ENCODE data around the gene STIMATE. TPM values are rescaled to one million over a fixed set of nuclear protein-coding genes. Genes with fewer than 3 reads are reported as not detected.

The STIMATE gene
- total and polyA plus RNA-seq, 8 donors = 4.9 to 121 (median 14.0) TPM

DNA sequence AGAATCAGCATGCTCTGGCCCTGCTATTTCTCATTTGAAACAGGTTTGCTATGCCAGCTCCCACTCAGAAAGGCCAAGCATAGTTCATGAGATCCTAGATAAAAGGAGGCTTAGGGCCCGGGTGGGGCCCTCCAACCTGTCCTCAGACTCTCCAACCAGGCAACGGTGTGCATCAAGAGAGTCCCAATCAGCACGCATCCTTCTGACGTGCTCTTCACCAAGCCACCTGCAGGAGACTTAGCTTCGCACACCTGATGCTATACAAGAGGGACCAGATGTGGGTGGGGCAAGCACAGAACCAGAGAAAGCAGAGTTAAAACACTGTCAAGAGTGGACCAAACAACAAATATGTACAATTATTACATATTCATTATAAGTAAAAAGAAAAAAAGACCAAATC lies 17.3 kb downstream of the STIMATE start:
- TF ChIP-seq POLR2A (IDR thresholded peaks at IDR 0.05) (no peak), POLR2AphosphoS5 (IDR thresholded peaks at IDR 0.05) (no peak), EP300 (IDR thresholded peaks at IDR 0.05) (no peak)
- TF ChIP-seq, protein P1, sequence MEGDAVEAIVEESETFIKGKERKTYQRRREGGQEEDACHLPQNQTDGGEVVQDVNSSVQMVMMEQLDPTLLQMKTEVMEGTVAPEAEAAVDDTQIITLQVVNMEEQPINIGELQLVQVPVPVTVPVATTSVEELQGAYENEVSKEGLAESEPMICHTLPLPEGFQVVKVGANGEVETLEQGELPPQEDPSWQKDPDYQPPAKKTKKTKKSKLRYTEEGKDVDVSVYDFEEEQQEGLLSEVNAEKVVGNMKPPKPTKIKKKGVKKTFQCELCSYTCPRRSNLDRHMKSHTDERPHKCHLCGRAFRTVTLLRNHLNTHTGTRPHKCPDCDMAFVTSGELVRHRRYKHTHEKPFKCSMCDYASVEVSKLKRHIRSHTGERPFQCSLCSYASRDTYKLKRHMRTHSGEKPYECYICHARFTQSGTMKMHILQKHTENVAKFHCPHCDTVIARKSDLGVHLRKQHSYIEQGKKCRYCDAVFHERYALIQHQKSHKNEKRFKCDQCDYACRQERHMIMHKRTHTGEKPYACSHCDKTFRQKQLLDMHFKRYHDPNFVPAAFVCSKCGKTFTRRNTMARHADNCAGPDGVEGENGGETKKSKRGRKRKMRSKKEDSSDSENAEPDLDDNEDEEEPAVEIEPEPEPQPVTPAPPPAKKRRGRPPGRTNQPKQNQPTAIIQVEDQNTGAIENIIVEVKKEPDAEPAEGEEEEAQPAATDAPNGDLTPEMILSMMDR (IDR thresholded peaks at IDR 0.05) = no peak
- Histone ChIP-seq H3K36me3 (peaks cover 0 to 18% (median 11%) of the 10 kb centered on the region in 4 donors), H3K27ac (no peak overlapping the region), H3K9me3 (no peaks in the 10 kb centered on the region), H3K4me1 (peaks cover 0 to 19% (median 0%) of the 10 kb centered on the region in 4 donors), H3K27me3 (no peaks in the 10 kb centered on the region), H3K4me3 (no peak overlapping the region)
- WGBS, 5 donors = 84 to 97% (median 91%) methylated on average over 5 of the region's 5 CpGs
- DNase-seq = no peak
- intact Hi-C loops (cut with DNase I; ENCODE audit: low total_unique reads) = no loop called here

GRCh38 chr3:52879581-52879980 lies 17.8 kb downstream of the STIMATE start:
- TF ChIP-seq, protein P1 (IDR thresholded peaks at IDR 0.05) = no peak
- TF ChIP-seq POLR2AphosphoS5 (IDR thresholded peaks at IDR 0.05) (no peak), POLR2A (IDR thresholded peaks at IDR 0.05) (no peak), EP300 (IDR thresholded peaks at IDR 0.05) (no peak)
- no peak overlapping the region for H3K4me3 ChIP-seq
- intact Hi-C loops (cut with DNase I; ENCODE audit: low total_unique reads) = no loop called here
- no peak for DNase-seq
- WGBS, 5 donors = 90 to 96% (median 95%) methylated on average over 4 of the region's 4 CpGs
- no peak overlapping the region for H3K27ac ChIP-seq
- no peaks in the 10 kb centered on the region for H3K9me3 ChIP-seq
- H3K36me3 ChIP-seq = peaks cover 0 to 18% (median 10%) of the 10 kb centered on the region in 4 donors
- H3K27me3 ChIP-seq = no peaks in the 10 kb centered on the region
- H3K4me1 ChIP-seq = peaks cover 0 to 24% (median 2%) of the 10 kb centered on the region in 4 donors

DNA sequence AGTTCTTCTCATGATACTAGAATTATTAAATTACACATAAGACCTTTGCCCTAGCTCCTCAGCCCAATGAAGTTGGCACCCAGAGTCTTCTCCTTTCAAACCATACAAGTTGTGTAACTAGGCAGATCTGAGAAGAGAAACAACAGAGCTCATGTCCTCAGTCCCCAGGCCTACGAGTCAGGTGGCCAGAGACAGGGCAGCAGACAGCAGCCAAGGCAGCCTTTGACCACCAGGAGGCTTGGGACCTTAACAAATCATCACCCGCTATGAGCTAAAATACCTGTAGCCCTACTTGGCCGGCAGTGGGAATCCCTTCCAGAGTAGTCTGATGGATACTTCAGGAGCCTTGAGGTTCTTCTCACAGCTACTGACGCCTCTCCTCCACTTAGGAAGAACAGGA lies 18.3 kb downstream of the STIMATE start:
- WGBS, 5 donors = 67 to 99% (median 94%) methylated on average over 4 of the region's 4 CpGs
- intact Hi-C loops (cut with DNase I; ENCODE audit: low total_unique reads) = no loop called here

GRCh38 chr3:52877085-52877484 lies 20.3 kb downstream of the STIMATE start:
- Histone ChIP-seq H3K27ac (no peak overlapping the region), H3K36me3 (peaks cover 0 to 18% (median 10%) of the 10 kb centered on the region in 4 donors), H3K9me3 (no peaks in the 10 kb centered on the region), H3K27me3 (no peaks in the 10 kb centered on the region), H3K4me3 (no peak overlapping the region), H3K4me1 (peaks cover 0 to 27% (median 11%) of the 10 kb centered on the region in 4 donors)
- 87 to 97% (median 94%) methylated on average over 3 of the region's 3 CpGs for WGBS, 5 donors
- no peak for DNase-seq
- no peak for TF ChIP-seq POLR2A (IDR thresholded peaks at IDR 0.05)
- no peak for TF ChIP-seq POLR2AphosphoS5 (IDR thresholded peaks at IDR 0.05)
- intact Hi-C loops (cut with DNase I; ENCODE audit: low total_unique reads) = no loop called here

More for the DNA sequence above, 18.3 kb downstream of the STIMATE start:
- Histone ChIP-seq H3K9me3 (no peaks in the 10 kb centered on the region), H3K4me3 (no peak overlapping the region), H3K36me3 (peaks cover 0 to 18% (median 10%) of the 10 kb centered on the region in 4 donors), H3K4me1 (peaks cover 0 to 28% (median 4%) of the 10 kb centered on the region in 4 donors), H3K27ac (no peak overlapping the region), H3K27me3 (no peaks in the 10 kb centered on the region)
- TF ChIP-seq EP300 (IDR thresholded peaks at IDR 0.05) = no peak
- TF ChIP-seq, protein P1 (IDR thresholded peaks at IDR 0.05) = no peak
- TF ChIP-seq POLR2AphosphoS5 (IDR thresholded peaks at IDR 0.05) = no peak
- no peak for TF ChIP-seq POLR2A (IDR thresholded peaks at IDR 0.05)
- no peak for DNase-seq

DNA sequence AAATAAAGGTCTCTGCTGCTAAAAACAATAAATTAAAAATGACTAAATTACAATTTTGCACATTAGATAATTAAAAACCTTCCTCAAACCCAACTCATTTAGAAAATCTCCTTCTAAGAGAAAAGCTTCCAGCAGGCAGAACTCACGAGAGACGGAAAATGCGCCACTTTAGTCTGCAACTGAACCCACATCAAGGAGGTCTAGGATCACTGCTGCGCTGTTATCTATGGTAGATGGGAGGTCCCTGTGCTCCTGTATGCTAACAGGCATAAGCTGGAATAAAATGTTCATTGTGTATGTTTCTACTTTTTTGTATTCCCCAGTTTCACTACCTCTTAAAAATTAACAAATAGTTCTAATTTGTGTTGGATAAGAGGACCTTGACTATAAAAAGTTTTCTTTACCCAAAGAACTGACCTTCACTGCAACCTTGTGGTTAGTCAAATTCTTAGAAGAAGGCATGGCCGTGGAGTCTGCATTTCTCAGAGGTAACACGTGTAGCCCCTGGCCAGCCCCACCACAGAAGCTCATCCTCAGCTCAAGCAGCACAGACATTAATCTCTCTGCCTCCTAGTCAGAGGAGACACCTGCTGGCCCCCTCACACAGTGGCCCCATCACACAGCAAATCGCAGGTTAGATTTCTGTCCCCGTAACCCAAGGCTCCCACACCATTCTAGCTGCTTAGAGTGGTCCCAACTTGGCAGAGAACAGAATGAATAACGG lies 22.3 kb downstream of the STIMATE start:
- WGBS, 5 donors = 83 to 89% (median 86%) methylated on average over 9 of the region's 9 CpGs
- Histone ChIP-seq H3K27ac (no peak overlapping the region), H3K4me1 (peaks cover 0 to 28% (median 7%) of the 10 kb centered on the region in 4 donors), H3K36me3 (peaks cover 0 to 16% (median 10%) of the 10 kb centered on the region in 4 donors), H3K27me3 (no peaks in the 10 kb centered on the region), H3K9me3 (no peaks in the 10 kb centered on the region), H3K4me3 (no peak overlapping the region)
- intact Hi-C loops (cut with DNase I; ENCODE audit: low total_unique reads) = no loop called here
- TF ChIP-seq, protein P1 (IDR thresholded peaks at IDR 0.05) = no peak
- no peak for TF ChIP-seq POLR2A (IDR thresholded peaks at IDR 0.05)
- TF ChIP-seq EP300 (IDR thresholded peaks at IDR 0.05) = no peak
- TF ChIP-seq POLR2AphosphoS5 (IDR thresholded peaks at IDR 0.05) = no peak
- no peak for DNase-seq

Measured in stomach (tissue), 9 donors.